Measurements from ENCODE around the gene SLC35E4. TPM values are rescaled to one million over a fixed set of nuclear protein-coding genes. Genes with fewer than 3 reads are reported as not detected.

Gene SLC35E4
- total RNA-seq, 2 donors from 2014 or later, result 4.6 to 10.5 TPM

DNA sequence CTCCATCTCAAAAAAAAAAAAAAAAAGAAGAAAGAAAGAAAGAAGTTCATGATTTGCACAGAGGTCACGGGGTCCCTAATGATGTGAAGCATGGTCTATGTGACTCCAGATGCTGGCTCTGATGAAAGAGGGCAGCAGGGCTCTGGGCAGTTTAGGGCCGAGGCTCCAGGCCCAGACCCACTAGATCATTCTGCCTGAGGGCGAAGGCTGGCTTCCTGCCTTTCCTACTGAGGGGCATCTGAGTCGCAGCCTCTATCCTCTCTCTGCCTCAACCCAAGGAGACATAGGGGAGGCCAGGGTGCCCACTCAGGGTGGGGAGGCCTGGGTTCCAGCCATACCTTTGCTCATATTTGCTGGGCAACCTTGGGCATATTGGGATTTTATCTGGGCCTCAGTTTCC lies 4.8 kb downstream of the SLC35E4 start:
- WGBS, result 95% methylated on average over 4 of the region's 4 CpGs
- no peak overlapping the region for H3K4me3 ChIP-seq
- no peak overlapping the region for H3K27ac ChIP-seq
- no peaks in the 10 kb centered on the region for H3K9me3 ChIP-seq
- DNase-seq (ENCODE audit: low spot score), result no peak
- no peaks in the 10 kb centered on the region for H3K36me3 ChIP-seq
- no peaks in the 10 kb centered on the region for H3K27me3 ChIP-seq (replicated peaks; ENCODE audit: insufficient read depth)
- H3K4me1 ChIP-seq (replicated peaks), result peaks cover 14% of the 10 kb centered on the region
- intact Hi-C loops (cut with DNase I), result no loop called here
- no peak for TF ChIP-seq POLR2A (IDR thresholded peaks at IDR 0.05)
- TF ChIP-seq, protein P1, sequence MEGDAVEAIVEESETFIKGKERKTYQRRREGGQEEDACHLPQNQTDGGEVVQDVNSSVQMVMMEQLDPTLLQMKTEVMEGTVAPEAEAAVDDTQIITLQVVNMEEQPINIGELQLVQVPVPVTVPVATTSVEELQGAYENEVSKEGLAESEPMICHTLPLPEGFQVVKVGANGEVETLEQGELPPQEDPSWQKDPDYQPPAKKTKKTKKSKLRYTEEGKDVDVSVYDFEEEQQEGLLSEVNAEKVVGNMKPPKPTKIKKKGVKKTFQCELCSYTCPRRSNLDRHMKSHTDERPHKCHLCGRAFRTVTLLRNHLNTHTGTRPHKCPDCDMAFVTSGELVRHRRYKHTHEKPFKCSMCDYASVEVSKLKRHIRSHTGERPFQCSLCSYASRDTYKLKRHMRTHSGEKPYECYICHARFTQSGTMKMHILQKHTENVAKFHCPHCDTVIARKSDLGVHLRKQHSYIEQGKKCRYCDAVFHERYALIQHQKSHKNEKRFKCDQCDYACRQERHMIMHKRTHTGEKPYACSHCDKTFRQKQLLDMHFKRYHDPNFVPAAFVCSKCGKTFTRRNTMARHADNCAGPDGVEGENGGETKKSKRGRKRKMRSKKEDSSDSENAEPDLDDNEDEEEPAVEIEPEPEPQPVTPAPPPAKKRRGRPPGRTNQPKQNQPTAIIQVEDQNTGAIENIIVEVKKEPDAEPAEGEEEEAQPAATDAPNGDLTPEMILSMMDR (IDR thresholded peaks at IDR 0.05), result no peak
- no peak for TF ChIP-seq POLR2AphosphoS5 (IDR thresholded peaks at IDR 0.05)

DNA sequence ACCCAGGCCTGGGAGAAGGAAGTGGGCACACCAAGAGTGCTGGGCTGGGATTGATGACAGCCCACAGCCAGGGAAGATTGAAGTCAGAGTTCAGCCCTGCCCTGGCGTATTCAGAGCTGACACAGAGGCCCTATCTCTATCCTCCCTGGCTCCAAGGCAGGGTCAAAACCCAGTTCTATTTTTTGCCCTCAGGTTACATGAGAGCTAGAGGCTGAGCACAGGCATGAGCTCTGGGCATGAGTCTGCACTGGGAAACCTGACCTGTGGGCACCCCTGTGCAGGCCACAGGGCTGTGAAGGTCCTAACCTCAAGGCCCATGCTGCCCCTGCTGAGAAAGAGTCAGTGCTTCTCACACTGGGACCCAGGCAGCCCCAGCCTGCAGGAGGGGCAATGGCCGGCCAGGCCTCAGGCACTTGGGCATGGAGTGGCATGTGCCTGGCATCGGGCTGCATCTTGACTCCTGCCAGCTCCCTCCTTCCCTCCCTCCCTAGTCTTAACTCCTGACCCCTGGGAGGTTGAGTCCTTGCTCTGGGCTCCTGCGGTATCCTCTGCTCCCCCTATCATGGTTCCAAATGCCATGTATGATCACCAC lies 5.4 kb downstream of the SLC35E4 start:
- no peak overlapping the region for H3K27ac ChIP-seq
- H3K4me1 ChIP-seq (replicated peaks), result peaks cover 14% of the 10 kb centered on the region
- no peaks in the 10 kb centered on the region for H3K9me3 ChIP-seq
- WGBS, result 92% methylated on average over 4 of the region's 4 CpGs
- no peak for DNase-seq (ENCODE audit: low spot score)
- H3K4me3 ChIP-seq, result no peak overlapping the region
- intact Hi-C loops (cut with DNase I), result no loop called here
- no peaks in the 10 kb centered on the region for H3K27me3 ChIP-seq (replicated peaks; ENCODE audit: insufficient read depth)
- TF ChIP-seq POLR2A (IDR thresholded peaks at IDR 0.05) (no peak), POLR2AphosphoS5 (IDR thresholded peaks at IDR 0.05) (no peak)
- TF ChIP-seq, protein P1 (IDR thresholded peaks at IDR 0.05), result no peak
- no peaks in the 10 kb centered on the region for H3K36me3 ChIP-seq

DNA sequence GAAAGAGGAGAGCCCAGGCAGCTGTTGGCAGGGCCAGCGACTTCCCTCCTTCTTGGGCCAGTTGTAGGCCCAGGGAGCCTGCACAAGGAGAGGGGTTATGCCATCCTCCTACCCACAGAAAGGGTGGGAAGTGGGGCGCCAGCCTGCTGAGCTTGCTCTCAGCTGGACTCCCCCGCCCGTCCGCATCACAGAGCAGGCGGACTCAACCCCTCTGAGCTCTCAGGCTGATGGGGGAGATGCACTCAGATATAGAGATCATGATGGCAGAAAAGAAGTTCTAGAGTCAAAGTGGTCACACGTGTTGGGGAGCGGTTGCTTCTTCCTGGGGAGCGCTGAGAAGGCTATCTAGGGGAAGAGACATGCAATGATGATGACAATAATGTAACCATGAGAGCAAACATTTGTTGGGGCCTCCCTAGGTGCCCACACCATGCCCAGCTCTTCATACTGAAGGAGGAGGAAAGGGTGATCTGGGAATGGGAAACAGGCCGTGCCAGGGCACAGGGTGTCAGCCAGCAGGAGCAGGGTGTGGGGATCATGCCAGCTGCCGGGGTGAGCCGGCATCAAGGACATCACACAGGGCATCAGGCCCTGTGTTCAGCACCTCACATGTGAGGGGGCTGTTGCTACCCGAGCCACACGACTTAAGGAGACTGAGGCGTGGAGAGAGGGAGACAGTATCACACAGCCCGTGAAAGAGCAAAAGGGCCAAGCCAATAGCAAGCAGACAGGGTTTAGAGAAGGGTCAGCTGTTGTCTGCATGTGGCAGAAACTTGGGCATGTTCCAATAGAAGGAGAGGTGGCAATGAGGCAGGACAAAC lies 7.7 kb downstream of the SLC35E4 start:
- Histone ChIP-seq H3K27ac (no peak overlapping the region), H3K4me3 (no peak overlapping the region), H3K27me3 (replicated peaks; ENCODE audit: insufficient read depth) (no peaks in the 10 kb centered on the region), H3K36me3 (no peaks in the 10 kb centered on the region), H3K9me3 (no peaks in the 10 kb centered on the region), H3K4me1 (replicated peaks) (no peaks in the 10 kb centered on the region)
- intact Hi-C loops (cut with DNase I), result no loop called here
- WGBS, result 80% methylated on average over 16 of the region's 16 CpGs
- no peak for TF ChIP-seq POLR2AphosphoS5 (IDR thresholded peaks at IDR 0.05)
- TF ChIP-seq, protein P1 (IDR thresholded peaks at IDR 0.05), result no peak
- TF ChIP-seq POLR2A (IDR thresholded peaks at IDR 0.05), result no peak
- DNase-seq (ENCODE audit: low spot score), result no peak

DNA sequence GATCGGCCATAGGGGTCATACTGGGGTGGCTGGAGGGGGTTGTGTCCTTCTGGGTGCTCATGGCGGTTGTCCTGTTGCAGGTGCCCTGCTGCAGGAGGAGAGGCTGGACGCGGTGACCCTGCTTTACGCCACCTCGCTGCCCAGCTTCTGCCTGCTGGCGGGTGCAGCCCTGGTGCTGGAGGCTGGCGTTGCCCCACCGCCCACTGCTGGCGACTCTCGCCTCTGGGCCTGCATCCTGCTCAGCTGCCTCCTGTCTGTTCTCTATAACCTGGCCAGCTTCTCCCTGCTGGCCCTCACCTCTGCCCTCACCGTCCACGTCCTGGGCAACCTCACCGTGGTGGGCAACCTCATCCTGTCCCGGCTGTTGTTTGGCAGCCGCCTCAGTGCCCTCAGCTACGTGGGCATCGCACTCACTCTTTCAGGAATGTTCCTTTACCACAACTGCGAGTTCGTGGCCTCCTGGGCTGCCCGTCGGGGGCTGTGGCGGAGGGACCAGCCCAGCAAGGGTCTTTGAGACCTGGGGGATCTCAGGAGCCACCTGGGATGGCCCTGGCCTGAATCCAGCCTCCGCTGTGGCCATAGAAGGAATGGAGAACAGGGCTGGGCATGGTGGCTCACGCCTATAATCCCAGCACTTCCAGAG lies 11.1 kb downstream of the SLC35E4 start:
- TF ChIP-seq POLR2AphosphoS5 (IDR thresholded peaks at IDR 0.05), result no peak
- no peak for TF ChIP-seq POLR2A (IDR thresholded peaks at IDR 0.05)
- TF ChIP-seq, protein P1 (IDR thresholded peaks at IDR 0.05), result no peak
- WGBS, result 95% methylated on average over 25 of the region's 25 CpGs
- no peak overlapping the region for H3K4me3 ChIP-seq
- no peaks in the 10 kb centered on the region for H3K27me3 ChIP-seq (replicated peaks; ENCODE audit: insufficient read depth)
- no peaks in the 10 kb centered on the region for H3K4me1 ChIP-seq (replicated peaks)
- H3K36me3 ChIP-seq, result no peaks in the 10 kb centered on the region
- intact Hi-C loops (cut with DNase I), result no loop called here
- H3K27ac ChIP-seq, result no peak overlapping the region
- DNase-seq (ENCODE audit: low spot score), result no peak
- no peaks in the 10 kb centered on the region for H3K9me3 ChIP-seq
